ENCODE data around the gene FAM222B.

- no peak for TF ChIP-seq CTCF (optimal IDR thresholded peaks at IDR 0.05 in 1 of 3, IDR thresholded peaks at IDR 0.05 in 1 of 3, conservative IDR thresholded peaks at IDR 0.05 in 1 of 3; ENCODE audit: extremely low read depth in 1 of 3, insufficient read depth in 2 of 3, low read length in 3 of 3)
- TF ChIP-seq EZH2 (IDR thresholded peaks at IDR 0.05; ENCODE audit: low read length), result no peak
These were observed 81.7 kb downstream of the FAM222B start for GRCh38 chr17:28760601-28761562.
